ENCODE measurements around the gene KIAA1217. TPM values are rescaled to one million over a fixed set of nuclear protein-coding genes. Genes with fewer than 3 reads are reported as not detected.

KIAA1217 gene
- total and polyA plus RNA-seq, 2 of the 8 experiments (the other 6 are each of a cell fraction or from before 2014, with no cell fraction given): 4.5 to 15.6 TPM

GRCh38 chr10:24255881-24256311, 47.0 kb downstream of the KIAA1217 start:
- no peak for FAIRE-seq
- H2AFZ ChIP-seq (ENCODE audit: low read length): no peak overlapping the region
- TF ChIP-seq BACH1 (IDR thresholded peaks at IDR 0.05; ENCODE audit: low read length): no peak
- TF ChIP-seq ZNF274 (IDR thresholded peaks at IDR 0.05; ENCODE audit: borderline replicate concordance, extremely low read depth, low read length): no peak
- TF ChIP-seq ASH2L (IDR thresholded peaks at IDR 0.05; ENCODE audit: low read length): no peak
- TF ChIP-seq POLR2A (IDR thresholded peaks at IDR 0.05; ENCODE audit: control extremely low read depth in 1 of 2, low read depth in 2 of 2, low read length in 2 of 2): no peak
- no peak for TF ChIP-seq PHF8 (conservative IDR thresholded peaks at IDR 0.05; ENCODE audit: low read depth, low read length)
- TF ChIP-seq YY1 (IDR thresholded peaks at IDR 0.05; ENCODE audit: low read depth, low read length): no peak
- TF ChIP-seq KDM1A (IDR thresholded peaks at IDR 0.05; ENCODE audit: borderline replicate concordance, low read length): no peak
- TF ChIP-seq GTF2F1 (IDR thresholded peaks at IDR 0.05; ENCODE audit: borderline replicate concordance, low read depth, low read length): no peak
- TF ChIP-seq, protein P1, sequence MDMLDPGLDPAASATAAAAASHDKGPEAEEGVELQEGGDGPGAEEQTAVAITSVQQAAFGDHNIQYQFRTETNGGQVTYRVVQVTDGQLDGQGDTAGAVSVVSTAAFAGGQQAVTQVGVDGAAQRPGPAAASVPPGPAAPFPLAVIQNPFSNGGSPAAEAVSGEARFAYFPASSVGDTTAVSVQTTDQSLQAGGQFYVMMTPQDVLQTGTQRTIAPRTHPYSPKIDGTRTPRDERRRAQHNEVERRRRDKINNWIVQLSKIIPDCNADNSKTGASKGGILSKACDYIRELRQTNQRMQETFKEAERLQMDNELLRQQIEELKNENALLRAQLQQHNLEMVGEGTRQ (IDR thresholded peaks at IDR 0.05; ENCODE audit: low read length): no peak
- TF ChIP-seq, protein P2, sequence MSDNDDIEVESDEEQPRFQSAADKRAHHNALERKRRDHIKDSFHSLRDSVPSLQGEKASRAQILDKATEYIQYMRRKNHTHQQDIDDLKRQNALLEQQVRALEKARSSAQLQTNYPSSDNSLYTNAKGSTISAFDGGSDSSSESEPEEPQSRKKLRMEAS (IDR thresholded peaks at IDR 0.05): no peak
- TF ChIP-seq E2F6 (IDR thresholded peaks at IDR 0.05): no peak
- no peak for TF ChIP-seq TBP (IDR thresholded peaks at IDR 0.05; ENCODE audit: low read depth, low read length)

More at GRCh38 chr10:24255881-24256311, 47.0 kb downstream of the KIAA1217 start:
- H4K5ac ChIP-seq (ENCODE audit: insufficient read length, low read depth, low read length): no peak overlapping the region
- H2BK5ac ChIP-seq (ENCODE audit: low read depth, low read length): peak overlapping the region; percentile 12; the same call in 1 of the 2 replicates
- H3K27ac ChIP-seq (ENCODE audit: low read depth, low read length): no peak overlapping the region
- WGBS, 2 experiments (ENCODE audit: extremely low coverage in 1 of 2, insufficient coverage in 1 of 2, insufficient read length in 1 of 2, insufficient replicate concordance in 2 of 2, low coverage in 1 of 2, low lambda C conversion rate in 2 of 2, missing lambda C conversion rate in 1 of 2): 91% methylated on average over 5 of the region's 5 CpGs; no CpG with 5 or more reads in 1 of the 2 experiments
- no peak overlapping the region for H3K4ac ChIP-seq (replicated peaks; ENCODE audit: insufficient read length, low read depth, low read length)
- 0 out of 4 replicates have a peak, but pooled peaks cover 0 to 2% of the 10 kb centered on the region in 2 experiments for H3K79me2 ChIP-seq (ENCODE audit: control insufficient read depth in 1 of 2, insufficient read depth in 2 of 2, low read length in 2 of 2)
- no peak for DNase-seq (ENCODE audit: low read depth in 1 of 2, low spot score in 2 of 2)
- no peak overlapping the region for H4K8ac ChIP-seq (ENCODE audit: extremely low read depth, insufficient read depth, low read length)
- no peak overlapping the region for H2AK5ac ChIP-seq (ENCODE audit: low read depth, low read length)
- no peak overlapping the region for H3K23ac ChIP-seq (ENCODE audit: insufficient read length)
- POLR2A ChIA-PET (ENCODE audit: partially characterized antibody): no interaction called here
- H3K56ac ChIP-seq (replicated peaks; ENCODE audit: insufficient read length, low read depth, low read length): no peak overlapping the region
- no peak overlapping the region for H3K9ac ChIP-seq (replicated peaks in 1 of 4; ENCODE audit: extremely low read depth in 1 of 4, low read depth in 3 of 4, low read length in 3 of 4)
- H2BK12ac ChIP-seq (ENCODE audit: low read depth, low read length): no peak overlapping the region
- no peak overlapping the region for H2BK20ac ChIP-seq (ENCODE audit: low read length)
- H3K4me1 ChIP-seq (replicated peaks in 1 of 4; ENCODE audit: control insufficient read depth in 3 of 4, insufficient read depth in 4 of 4, low read length in 3 of 4): peaks cover 2 to 27% (median 14%) of the 10 kb centered on the region in 4 experiments; a peak in 5 of 7 replicates
- H2BK120ac ChIP-seq (replicated peaks; ENCODE audit: low read depth, low read length): no peak overlapping the region
- no peak overlapping the region for H3K14ac ChIP-seq (ENCODE audit: insufficient read length)
- H3K23me2 ChIP-seq (ENCODE audit: low read depth, low read length): no peaks in the 10 kb centered on the region
- H4K20me1 ChIP-seq (replicated peaks in 1 of 2; ENCODE audit: control insufficient read depth in 1 of 2, insufficient read depth in 2 of 2, low read length in 2 of 2): no peaks in the 10 kb centered on the region
- peak overlapping the region; percentile 2 to 34; a peak in 3 of 4 replicates for H3K4me2 ChIP-seq (ENCODE audit: insufficient read depth in 1 of 2, low read depth in 2 of 2, low read length in 2 of 2)
- CTCF ChIA-PET (ENCODE audit: partially characterized antibody): interaction anchor here (1.2 kb wide), 1 partner anchor 55 kb away, joined by 3 read pairs; no protein-coding TSS in a partner anchor
- H2BK15ac ChIP-seq (ENCODE audit: low read length): peak overlapping the region; percentile 6; the same call in 1 of the 2 replicates
- peak overlapping the region; percentile 11; the same call in 1 of the 2 replicates for H3K18ac ChIP-seq (ENCODE audit: extremely low read depth, low read length)
- H3K36me3 ChIP-seq (ENCODE audit: control insufficient read depth in 2 of 4, insufficient read depth in 4 of 4, low read length in 3 of 4): no peaks in the 10 kb centered on the region
- H3K27me3 ChIP-seq (replicated peaks in 1 of 4; ENCODE audit: control insufficient read depth in 3 of 4, extremely low read depth in 1 of 4, insufficient read depth in 3 of 4, low read length in 3 of 4): no peaks in the 10 kb centered on the region
- peak overlapping the region in 1 of 4 experiments; percentile 17; a peak in 1 of 8 replicates for H3K4me3 ChIP-seq (ENCODE audit: extremely low read depth in 1 of 4, insufficient read depth in 2 of 4, low read depth in 3 of 4, low read length in 4 of 4)
- 0 out of 2 replicates have a peak, but pooled peaks cover 4% of the 10 kb centered on the region for H3K79me1 ChIP-seq (ENCODE audit: low read depth, low read length)
- no peaks in the 10 kb centered on the region for H3K9me3 ChIP-seq (ENCODE audit: insufficient read depth in 2 of 2, low read depth in 1 of 2, low read length in 1 of 2)
- H4K91ac ChIP-seq (replicated peaks; ENCODE audit: insufficient read length, low read length): no peak overlapping the region

Measured in H1 (cell line).